H1 (cell line): ENCODE measurements around the gene HK2.
A peak's percentile ranks its signal among the peaks of the same experiment; 100 is the strongest.

Source experiments
- CBX5 ChIP-seq: fragments of 300-800, 300-1000 bp; sonication (generic); IDR thresholded peaks from 2 replicates; pipeline ENCODE4 v1.7.1; 2016; ENCODE audit warnings: antibody characterized with exemption, low read length, low read depth
- CTCF ChIP-seq, 3 experiments: IDR thresholded peaks; 1 replicate in 2 of 3; 2 replicates in 1 of 3; pipeline versions ENCODE4 v1.5.1 to v1.6.1; 2011; ENCODE audit warnings: low read length in 3 of 3, mild to moderate bottlenecking in 3 of 3, inconsistent platforms in 2 of 3, low read depth in 1 of 3, moderate library complexity in 1 of 3; ENCODE audit not compliant: insufficient read depth in 1 of 3; ENCODE audit errors: control extremely low read depth in 1 of 3
- EP300 ChIP-seq, 2 experiments: IDR thresholded peaks; 1 replicate in 1 of 2; 2 replicates in 1 of 2; pipeline ENCODE4 v1.6.1; 2011 to 2012; ENCODE audit warnings: low read depth in 2 of 2, low read length in 2 of 2, mild to moderate bottlenecking in 2 of 2, borderline replicate concordance in 1 of 2, inconsistent platforms in 1 of 2, moderate library complexity in 1 of 2
- EZH2 ChIP-seq: fragments of 200-600 bp; sonication (generic); IDR thresholded peaks from 2 replicates; pipeline ENCODE4 v1.7.1; 2012; ENCODE audit warnings: low read depth, mild to moderate bottlenecking, moderate library complexity, low read length, inconsistent platforms; ENCODE audit not compliant: severe bottlenecking
- MAFK ChIP-seq: IDR thresholded peaks from 2 replicates; pipeline ENCODE4 v1.6.1; 2012; ENCODE audit warnings: low read depth, mild to moderate bottlenecking, improper control_type of control experiment, low read length
- NRF1 ChIP-seq: IDR thresholded peaks from 2 replicates; pipeline ENCODE4 v1.6.1; 2011; ENCODE audit warnings: mild to moderate bottlenecking, low read depth, low read length, improper control_type of control experiment
- RNF2 ChIP-seq: fragments of 200-900, 300-1000 bp; sonication (generic); IDR thresholded peaks from 2 replicates; pipeline ENCODE4 v1.7.1; 2016; ENCODE audit warnings: borderline replicate concordance, low read depth, mild to moderate bottlenecking, antibody characterized with exemption, low read length; ENCODE audit not compliant: poor library complexity, severe bottlenecking; ENCODE audit errors: missing control alignments
- SIN3A ChIP-seq, 2 experiments: IDR thresholded peaks in 1 of 2; conservative IDR thresholded peaks in 1 of 2; 2 replicates each; pipeline ENCODE4 v1.6.1; 2011 to 2012; ENCODE audit warnings: low read length in 2 of 2, improper control_type of control experiment in 1 of 2, low read depth in 1 of 2, mild to moderate bottlenecking in 1 of 2

- TF ChIP-seq CTCF (IDR thresholded peaks at IDR 0.05; ENCODE audit: control extremely low read depth in 1 of 3, insufficient read depth in 1 of 3, low read depth in 1 of 3, low read length in 3 of 3) (peak in 2 of 3 experiments; percentile 53 to 74; a peak in 3 of 4 replicates), NRF1 (no peak), CBX5 (no peak), RNF2 (no peak), EZH2 (no peak), SIN3A (conservative IDR thresholded peaks at IDR 0.05 in 1 of 2, IDR thresholded peaks at IDR 0.05 in 1 of 2; ENCODE audit: low read depth in 1 of 2, low read length in 2 of 2) (peak; percentile 95 to 98), MAFK (no peak), EP300 (IDR thresholded peaks at IDR 0.05; ENCODE audit: borderline replicate concordance in 1 of 2, low read depth in 2 of 2, low read length in 2 of 2) (no peak)
These were observed 2.1 kb downstream of the HK2 start for GRCh38 chr2:74835831-74836674.
